Fibroblast of mammary gland (primary cell): ENCODE data around the gene FHOD3.
A peak's percentile ranks its signal among the peaks of the same experiment; 100 is the strongest.

Source experiments
- DNase-seq: peaks from one replicate; pipeline ENCODE4 v3.0.0-alpha.2; 2010; ENCODE audit warnings: low read depth
- H3K4me3 ChIP-seq: 2 replicates; pipeline ENCODE4 v1.5.1; 2011; ENCODE audit warnings: low read depth, mild to moderate bottlenecking, low read length, moderate library complexity; ENCODE audit not compliant: control insufficient read depth
- CTCF ChIP-seq: conservative IDR thresholded peaks from 2 replicates; pipeline ENCODE4 v1.5.1; 2011; ENCODE audit warnings: low read depth, low read length, inconsistent platforms; ENCODE audit not compliant: control insufficient read depth, insufficient read depth

FHOD3 gene

GRCh38 chr18:36567800-36568199 is 270.3 kb downstream of the FHOD3 start:
- no peak for TF ChIP-seq CTCF
- no peak overlapping the region for H3K4me3 ChIP-seq
- no peak for DNase-seq

DNA sequence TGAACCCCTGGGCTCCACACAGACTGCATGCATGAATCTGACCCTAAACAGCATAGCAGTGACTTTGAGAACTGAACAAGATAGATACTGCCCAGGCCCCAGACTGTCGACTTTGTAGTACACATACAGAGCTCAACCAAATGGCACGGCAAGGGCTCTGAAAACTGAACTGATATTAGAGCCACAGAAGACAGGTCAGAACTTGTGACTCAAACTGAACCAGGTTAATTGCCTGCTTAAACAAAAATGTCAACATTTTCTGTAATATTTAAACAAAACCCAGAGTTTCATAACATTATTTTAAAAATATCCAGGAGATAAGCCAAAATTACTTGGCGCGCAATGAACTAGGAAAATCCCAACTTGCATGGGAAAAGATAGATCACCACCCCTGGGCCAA is 271.0 kb downstream of the FHOD3 start:
- no peak overlapping the region for H3K4me3 ChIP-seq
- DNase-seq = no peak
- TF ChIP-seq CTCF = no peak

GRCh38 chr18:36572135-36572856 is 274.8 kb downstream of the FHOD3 start:
- no peak overlapping the region for H3K4me3 ChIP-seq
- peak; percentile 79 for TF ChIP-seq CTCF
- peak; percentile 66 for DNase-seq

GRCh38 chr18:36576339-36576738 is 278.8 kb downstream of the FHOD3 start:
- H3K4me3 ChIP-seq = no peak overlapping the region
- TF ChIP-seq CTCF = no peak
- DNase-seq = no peak

DNA sequence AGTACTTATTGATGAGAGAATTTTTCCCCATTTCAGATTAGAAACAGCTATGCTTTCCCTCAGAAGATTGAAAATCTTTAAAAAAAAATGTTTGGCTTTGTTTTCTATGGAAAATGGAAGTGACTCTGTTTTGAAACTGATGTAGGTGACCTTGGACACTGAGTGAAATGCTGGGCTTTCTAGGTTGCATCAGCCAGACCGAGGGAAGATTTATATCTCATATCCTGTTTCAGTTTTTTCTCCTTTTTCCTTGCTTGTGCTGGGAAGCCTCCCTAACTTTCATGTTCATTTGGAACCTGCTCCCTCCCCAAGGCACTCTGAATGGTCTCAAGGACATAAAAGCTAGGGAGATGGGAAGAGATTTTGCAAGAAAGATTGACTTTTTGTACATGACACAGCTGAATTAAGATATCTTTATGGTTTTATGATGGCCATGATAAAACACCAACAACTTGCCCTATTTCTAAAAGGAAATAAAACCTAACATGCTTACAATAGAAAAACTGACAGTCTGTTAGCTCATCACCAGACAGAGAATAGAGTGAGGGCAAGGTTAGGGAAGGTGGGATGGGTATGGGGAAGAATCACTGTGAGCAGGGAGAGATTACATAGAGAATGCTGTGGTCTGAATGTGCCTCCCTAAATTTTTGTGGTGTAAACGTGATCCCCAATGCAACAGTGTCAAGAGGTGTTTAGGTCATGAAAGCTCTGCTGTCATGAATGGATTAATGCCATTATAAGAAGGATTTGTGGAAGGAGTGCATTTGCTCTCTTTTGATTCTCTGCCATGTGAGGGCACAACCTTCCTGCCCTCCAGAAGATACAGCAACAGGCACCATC is 281.6 kb downstream of the FHOD3 start:
- H3K4me3 ChIP-seq = no peak overlapping the region
- TF ChIP-seq CTCF = no peak
- peak; percentile 49 for DNase-seq

DNA sequence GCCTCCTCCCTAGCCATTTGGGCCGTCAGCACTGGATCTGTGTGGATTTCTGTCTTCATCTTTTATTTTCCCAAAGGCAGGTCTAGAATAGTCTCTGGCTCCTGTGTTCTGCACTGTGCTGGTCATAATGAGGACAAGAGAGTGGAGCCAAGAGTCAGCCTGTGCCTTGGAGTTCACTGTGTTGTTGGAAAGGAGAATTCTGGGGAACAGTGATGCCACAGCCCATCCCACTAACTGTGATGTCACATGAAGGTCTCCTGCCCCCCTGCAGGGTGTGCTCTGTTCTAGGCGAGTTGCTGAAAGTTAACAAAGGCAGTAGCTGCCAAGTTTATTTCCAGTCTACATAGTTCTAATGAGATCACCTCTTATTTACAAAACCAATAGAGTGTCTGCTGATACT is 282.8 kb downstream of the FHOD3 start:
- no peak overlapping the region for H3K4me3 ChIP-seq
- peak; percentile 27 for TF ChIP-seq CTCF
- peak; percentile 69 for DNase-seq
